Panc1 (cell line): ENCODE results near the gene HGFAC.

Experiments
- POLR2AphosphoS5 ChIP-seq: IDR thresholded peaks from 2 replicates; pipeline ENCODE4 v1.6.1; 2012; ENCODE audit warnings: mild to moderate bottlenecking, low read depth, low read length, moderate library complexity
- SIN3A ChIP-seq: IDR thresholded peaks from 2 replicates; pipeline ENCODE4 v1.6.1; 2012; ENCODE audit warnings: low read depth, mild to moderate bottlenecking, low read length, moderate library complexity, borderline replicate concordance; ENCODE audit not compliant: insufficient read depth
- TF ChIP-seq, protein P1 (sequence below): fragments of 450-650 bp; IDR thresholded peaks from 2 replicates; pipeline ENCODE4 v1.5.1; 2017; ENCODE audit warnings: mild to moderate bottlenecking
- TF ChIP-seq, protein P2 (sequence below), 2 experiments: IDR thresholded peaks; 2 replicates each; pipeline ENCODE4 v1.6.1; 2011 to 2012; ENCODE audit warnings: low read depth in 2 of 2, control low read depth in 1 of 2, low read length in 1 of 2, mild to moderate bottlenecking in 1 of 2, moderate library complexity in 1 of 2; ENCODE audit not compliant: insufficient read depth in 1 of 2

DNA sequence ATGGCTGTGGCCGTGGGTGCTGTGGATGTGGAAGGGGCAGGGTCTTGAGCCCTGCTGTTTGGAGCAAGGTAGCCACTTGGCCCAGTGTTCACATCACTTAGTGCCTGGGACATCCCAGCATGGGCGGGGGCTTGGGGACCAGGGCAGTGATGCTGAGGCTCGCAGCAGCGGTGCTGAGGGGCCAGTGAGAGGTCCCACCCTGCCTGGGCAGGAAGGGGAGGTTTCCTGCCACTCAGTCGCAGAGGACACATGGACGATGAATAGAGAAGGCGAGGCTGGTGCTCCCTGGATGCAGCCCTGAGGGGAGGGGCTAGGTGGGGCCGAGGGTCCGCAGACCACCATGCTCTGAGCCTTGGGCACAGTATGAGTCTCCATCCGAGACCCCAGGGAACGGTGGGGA lies 47.1 kb downstream of the HGFAC start:
- no peak for TF ChIP-seq POLR2AphosphoS5
- TF ChIP-seq, protein P1, sequence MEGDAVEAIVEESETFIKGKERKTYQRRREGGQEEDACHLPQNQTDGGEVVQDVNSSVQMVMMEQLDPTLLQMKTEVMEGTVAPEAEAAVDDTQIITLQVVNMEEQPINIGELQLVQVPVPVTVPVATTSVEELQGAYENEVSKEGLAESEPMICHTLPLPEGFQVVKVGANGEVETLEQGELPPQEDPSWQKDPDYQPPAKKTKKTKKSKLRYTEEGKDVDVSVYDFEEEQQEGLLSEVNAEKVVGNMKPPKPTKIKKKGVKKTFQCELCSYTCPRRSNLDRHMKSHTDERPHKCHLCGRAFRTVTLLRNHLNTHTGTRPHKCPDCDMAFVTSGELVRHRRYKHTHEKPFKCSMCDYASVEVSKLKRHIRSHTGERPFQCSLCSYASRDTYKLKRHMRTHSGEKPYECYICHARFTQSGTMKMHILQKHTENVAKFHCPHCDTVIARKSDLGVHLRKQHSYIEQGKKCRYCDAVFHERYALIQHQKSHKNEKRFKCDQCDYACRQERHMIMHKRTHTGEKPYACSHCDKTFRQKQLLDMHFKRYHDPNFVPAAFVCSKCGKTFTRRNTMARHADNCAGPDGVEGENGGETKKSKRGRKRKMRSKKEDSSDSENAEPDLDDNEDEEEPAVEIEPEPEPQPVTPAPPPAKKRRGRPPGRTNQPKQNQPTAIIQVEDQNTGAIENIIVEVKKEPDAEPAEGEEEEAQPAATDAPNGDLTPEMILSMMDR: no peak
- TF ChIP-seq, protein P2, sequence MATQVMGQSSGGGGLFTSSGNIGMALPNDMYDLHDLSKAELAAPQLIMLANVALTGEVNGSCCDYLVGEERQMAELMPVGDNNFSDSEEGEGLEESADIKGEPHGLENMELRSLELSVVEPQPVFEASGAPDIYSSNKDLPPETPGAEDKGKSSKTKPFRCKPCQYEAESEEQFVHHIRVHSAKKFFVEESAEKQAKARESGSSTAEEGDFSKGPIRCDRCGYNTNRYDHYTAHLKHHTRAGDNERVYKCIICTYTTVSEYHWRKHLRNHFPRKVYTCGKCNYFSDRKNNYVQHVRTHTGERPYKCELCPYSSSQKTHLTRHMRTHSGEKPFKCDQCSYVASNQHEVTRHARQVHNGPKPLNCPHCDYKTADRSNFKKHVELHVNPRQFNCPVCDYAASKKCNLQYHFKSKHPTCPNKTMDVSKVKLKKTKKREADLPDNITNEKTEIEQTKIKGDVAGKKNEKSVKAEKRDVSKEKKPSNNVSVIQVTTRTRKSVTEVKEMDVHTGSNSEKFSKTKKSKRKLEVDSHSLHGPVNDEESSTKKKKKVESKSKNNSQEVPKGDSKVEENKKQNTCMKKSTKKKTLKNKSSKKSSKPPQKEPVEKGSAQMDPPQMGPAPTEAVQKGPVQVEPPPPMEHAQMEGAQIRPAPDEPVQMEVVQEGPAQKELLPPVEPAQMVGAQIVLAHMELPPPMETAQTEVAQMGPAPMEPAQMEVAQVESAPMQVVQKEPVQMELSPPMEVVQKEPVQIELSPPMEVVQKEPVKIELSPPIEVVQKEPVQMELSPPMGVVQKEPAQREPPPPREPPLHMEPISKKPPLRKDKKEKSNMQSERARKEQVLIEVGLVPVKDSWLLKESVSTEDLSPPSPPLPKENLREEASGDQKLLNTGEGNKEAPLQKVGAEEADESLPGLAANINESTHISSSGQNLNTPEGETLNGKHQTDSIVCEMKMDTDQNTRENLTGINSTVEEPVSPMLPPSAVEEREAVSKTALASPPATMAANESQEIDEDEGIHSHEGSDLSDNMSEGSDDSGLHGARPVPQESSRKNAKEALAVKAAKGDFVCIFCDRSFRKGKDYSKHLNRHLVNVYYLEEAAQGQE (IDR thresholded peaks at IDR 0.05; ENCODE audit: insufficient read depth in 1 of 2, low read depth in 2 of 2, low read length in 1 of 2): no peak
- no peak for TF ChIP-seq SIN3A
